Suprapubic skin (tissue), 4 donors: ENCODE measurements around the gene EHF. TPM values are rescaled to one million over a fixed set of nuclear protein-coding genes. Genes with fewer than 3 reads are reported as not detected.

Experiments
- DNase-seq, 2 donors: peaks; one replicate each; pipeline ENCODE4 v3.0.0-alpha.2; 2019; ENCODE audit warnings: low spot score in 2 of 2
- H3K27ac ChIP-seq: fragments of 200-600 bp; sonication (generic); one replicate; pipeline ENCODE4 v1.5.1; 2019
- H3K27me3 ChIP-seq: fragments of 200-600 bp; sonication (generic); one replicate; pipeline ENCODE4 v1.5.1; 2019
- H3K36me3 ChIP-seq: fragments of 200-600 bp; sonication (generic); one replicate; pipeline ENCODE4 v1.5.1; 2019
- H3K4me1 ChIP-seq: fragments of 200-600 bp; sonication (generic); one replicate; pipeline ENCODE4 v1.5.1; 2019
- H3K4me3 ChIP-seq: fragments of 200-600 bp; sonication (generic); one replicate; pipeline ENCODE4 v1.5.1; 2019; ENCODE audit warnings: mild to moderate bottlenecking
- H3K9me3 ChIP-seq: fragments of 200-600 bp; sonication (generic); one replicate; pipeline ENCODE4 v1.5.1; 2019
- EP300 ChIP-seq: sonication (generic); formaldehyde crosslinking; IDR thresholded peaks from one replicate; pipeline ENCODE4 v1.6.1; 2017; ENCODE audit warnings: antibody characterized with exemption
- POLR2A ChIP-seq, 2 donors: fragments of 450-650 bp; IDR thresholded peaks; one replicate each; pipeline ENCODE4 v1.6.1; 2017; ENCODE audit warnings: antibody characterized with exemption in 2 of 2, mild to moderate bottlenecking in 2 of 2, moderate library complexity in 2 of 2
- POLR2AphosphoS5 ChIP-seq, 3 donors: sonication (generic); formaldehyde crosslinking; IDR thresholded peaks; one replicate each; pipeline ENCODE4 v1.6.1; 2017; ENCODE audit warnings: antibody characterized with exemption in 3 of 3
- WGBS: methylation state at CpG from one replicate; pipeline ENCODE4 v1.1.5; 2018; 5-methylcytosine and 5-hydroxymethylcytosine counted together
- total RNA-seq, 4 donors: library from RNA; depleted of rRNA; stranded (reverse); fragments of >200 nt; gene quantifications; one replicate each; pipeline ENCODE4 v1.1.0, GENCODE V29; 2016
- TF ChIP-seq, protein P1 (sequence below), 2 donors: fragments of 200-600 bp in 1 of 2; fragments of 450-650 bp in 1 of 2; sonication (generic) in 1 of 2; IDR thresholded peaks; one replicate each; pipeline ENCODE4 v1.5.1; 2016 to 2019; ENCODE audit warnings: antibody characterized with exemption in 2 of 2, mild to moderate bottlenecking in 1 of 2, moderate library complexity in 1 of 2

Gene EHF
- total RNA-seq, 4 donors from 2014 or later, result 99.2 to 138 (median 118) TPM

DNA sequence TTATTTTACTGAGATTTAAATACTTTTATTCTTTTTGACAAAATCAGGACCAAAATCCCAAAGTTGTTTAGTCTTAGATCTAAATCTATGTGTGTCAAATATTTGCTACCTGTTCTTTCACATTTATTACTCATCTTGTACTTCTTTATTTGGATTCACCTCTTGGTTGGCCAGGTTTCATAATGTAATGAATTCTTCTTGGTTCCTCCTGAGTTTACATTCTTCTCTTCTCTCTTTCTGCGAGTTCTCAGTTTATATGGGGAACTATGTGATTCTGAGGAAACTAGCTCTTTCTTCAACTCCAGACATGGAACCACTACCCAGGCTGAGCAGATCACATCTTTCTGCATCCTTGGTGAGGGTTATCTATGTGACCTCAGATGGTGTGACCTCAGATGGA lies 50.2 kb downstream of the EHF start:
- Histone ChIP-seq H3K9me3 (no peaks in the 10 kb centered on the region), H3K4me1 (peaks cover 5% of the 10 kb centered on the region), H3K4me3 (no peak overlapping the region), H3K27ac (no peak overlapping the region), H3K36me3 (no peaks in the 10 kb centered on the region), H3K27me3 (no peaks in the 10 kb centered on the region)
- no peak for TF ChIP-seq POLR2AphosphoS5 (IDR thresholded peaks at IDR 0.05)
- no peak for TF ChIP-seq POLR2A (IDR thresholded peaks at IDR 0.05)
- TF ChIP-seq, protein P1, sequence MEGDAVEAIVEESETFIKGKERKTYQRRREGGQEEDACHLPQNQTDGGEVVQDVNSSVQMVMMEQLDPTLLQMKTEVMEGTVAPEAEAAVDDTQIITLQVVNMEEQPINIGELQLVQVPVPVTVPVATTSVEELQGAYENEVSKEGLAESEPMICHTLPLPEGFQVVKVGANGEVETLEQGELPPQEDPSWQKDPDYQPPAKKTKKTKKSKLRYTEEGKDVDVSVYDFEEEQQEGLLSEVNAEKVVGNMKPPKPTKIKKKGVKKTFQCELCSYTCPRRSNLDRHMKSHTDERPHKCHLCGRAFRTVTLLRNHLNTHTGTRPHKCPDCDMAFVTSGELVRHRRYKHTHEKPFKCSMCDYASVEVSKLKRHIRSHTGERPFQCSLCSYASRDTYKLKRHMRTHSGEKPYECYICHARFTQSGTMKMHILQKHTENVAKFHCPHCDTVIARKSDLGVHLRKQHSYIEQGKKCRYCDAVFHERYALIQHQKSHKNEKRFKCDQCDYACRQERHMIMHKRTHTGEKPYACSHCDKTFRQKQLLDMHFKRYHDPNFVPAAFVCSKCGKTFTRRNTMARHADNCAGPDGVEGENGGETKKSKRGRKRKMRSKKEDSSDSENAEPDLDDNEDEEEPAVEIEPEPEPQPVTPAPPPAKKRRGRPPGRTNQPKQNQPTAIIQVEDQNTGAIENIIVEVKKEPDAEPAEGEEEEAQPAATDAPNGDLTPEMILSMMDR (IDR thresholded peaks at IDR 0.05), result no peak
- TF ChIP-seq EP300, result no peak
- WGBS, result 48% methylated on average over 1 of the region's 1 CpG
- no peak for DNase-seq

DNA sequence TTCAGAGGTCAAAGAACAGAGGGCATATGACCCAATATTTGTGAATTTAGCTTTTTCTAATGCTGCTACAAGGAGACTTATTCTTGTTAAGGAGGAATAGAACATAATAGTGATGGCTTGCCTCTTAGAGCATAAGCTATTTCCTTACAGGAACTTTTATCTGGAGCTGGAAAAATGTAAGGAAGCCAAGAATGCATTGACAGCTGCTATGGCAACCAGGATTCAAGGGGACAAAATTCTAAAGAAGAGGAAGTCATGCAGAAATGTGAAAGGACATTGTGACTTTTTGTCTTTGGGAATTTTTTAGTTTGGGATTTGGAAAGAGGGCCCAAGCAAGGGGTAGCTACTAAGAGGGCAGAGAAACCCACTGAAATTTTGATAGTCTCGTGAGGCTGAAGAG lies 51.1 kb downstream of the EHF start:
- WGBS, result 76% methylated on average over 1 of the region's 1 CpG
- Histone ChIP-seq H3K27ac (no peak overlapping the region), H3K27me3 (no peaks in the 10 kb centered on the region)

DNA sequence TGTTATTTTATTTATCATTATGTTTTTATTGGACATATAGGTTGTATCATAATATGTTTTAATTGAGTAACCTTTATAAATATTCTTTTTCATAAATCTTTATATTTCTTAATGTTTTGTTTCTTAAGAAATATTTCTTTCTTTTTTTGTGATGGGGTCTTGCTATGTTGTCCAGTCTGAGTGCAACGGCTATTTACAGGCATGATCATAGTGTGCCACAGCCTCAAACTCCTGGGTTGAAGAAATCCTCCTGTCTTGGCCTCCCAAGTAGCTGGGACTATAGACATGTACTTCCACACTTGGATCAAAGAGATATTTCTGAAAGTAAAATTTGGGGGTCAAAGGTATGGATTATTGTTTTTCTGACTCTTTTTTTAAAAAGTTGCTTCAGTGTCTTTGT lies 53.1 kb downstream of the EHF start:
- no peak for TF ChIP-seq EP300
- TF ChIP-seq POLR2AphosphoS5 (IDR thresholded peaks at IDR 0.05), result no peak
- no peak for TF ChIP-seq POLR2A (IDR thresholded peaks at IDR 0.05)
- TF ChIP-seq, protein P1 (IDR thresholded peaks at IDR 0.05), result no peak
- WGBS, result 0% methylated on average over 1 of the region's 1 CpG

More for the DNA sequence above, 51.1 kb downstream of the EHF start:
- DNase-seq, result no peak
- TF ChIP-seq, protein P1 (IDR thresholded peaks at IDR 0.05), result no peak
- TF ChIP-seq POLR2A (IDR thresholded peaks at IDR 0.05), result no peak
- TF ChIP-seq POLR2AphosphoS5 (IDR thresholded peaks at IDR 0.05), result no peak
- no peak for TF ChIP-seq EP300
- Histone ChIP-seq H3K9me3 (no peaks in the 10 kb centered on the region), H3K4me1 (peaks cover 5% of the 10 kb centered on the region), H3K4me3 (no peak overlapping the region), H3K36me3 (no peaks in the 10 kb centered on the region)

DNA sequence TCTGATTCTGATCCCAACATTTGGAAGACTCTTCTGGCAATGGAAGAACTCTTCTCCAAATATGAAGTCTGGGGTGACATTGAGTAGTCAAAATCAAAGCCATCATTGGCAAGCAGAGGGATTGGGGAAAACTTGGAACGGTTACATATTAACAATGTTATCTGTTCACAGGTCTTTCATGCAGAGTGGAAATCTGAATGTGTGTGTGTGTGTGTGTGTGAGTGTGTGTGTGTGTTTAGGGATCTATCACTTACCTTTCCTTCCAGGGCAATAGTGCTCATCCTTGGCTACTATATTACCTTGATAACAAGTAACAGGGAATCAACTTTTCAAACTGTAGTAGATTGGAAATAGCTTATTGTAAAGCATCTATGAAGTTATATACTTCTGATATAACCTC lies 55.3 kb downstream of the EHF start:
- Histone ChIP-seq H3K27me3 (no peaks in the 10 kb centered on the region), H3K4me3 (no peak overlapping the region), H3K9me3 (no peaks in the 10 kb centered on the region), H3K4me1 (no peaks in the 10 kb centered on the region), H3K36me3 (no peaks in the 10 kb centered on the region), H3K27ac (no peak overlapping the region)
- 92% methylated on average over 1 of the region's 1 CpG for WGBS
- no peak for DNase-seq
- TF ChIP-seq POLR2AphosphoS5 (IDR thresholded peaks at IDR 0.05) (no peak), EP300 (no peak), POLR2A (IDR thresholded peaks at IDR 0.05) (no peak)
- TF ChIP-seq, protein P1 (IDR thresholded peaks at IDR 0.05), result no peak

More for the DNA sequence above, 53.1 kb downstream of the EHF start:
- Histone ChIP-seq H3K27ac (no peak overlapping the region), H3K36me3 (no peaks in the 10 kb centered on the region), H3K4me1 (no peaks in the 10 kb centered on the region), H3K27me3 (no peaks in the 10 kb centered on the region), H3K4me3 (no peak overlapping the region), H3K9me3 (no peaks in the 10 kb centered on the region)
- DNase-seq, result no peak

DNA sequence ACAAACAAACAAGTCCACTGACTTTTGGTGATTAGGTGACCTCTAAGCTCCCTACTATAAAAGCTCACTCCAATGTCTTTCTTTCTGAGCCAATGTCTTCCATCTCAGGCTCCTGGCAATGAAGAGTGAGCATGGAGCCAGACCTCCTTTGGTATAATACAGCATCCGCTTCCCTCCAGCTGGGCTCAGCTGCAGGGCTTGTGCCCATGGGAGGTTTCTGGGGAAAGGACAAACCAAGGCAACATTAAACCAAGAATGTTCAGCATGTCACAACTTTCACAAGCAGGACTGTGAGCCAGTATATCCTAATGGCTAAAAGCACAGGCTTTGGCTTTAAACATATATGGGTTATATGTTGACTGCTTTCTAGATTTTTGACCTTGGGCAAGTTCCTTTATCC lies 58.8 kb downstream of the EHF start:
- no peak overlapping the region for H3K4me3 ChIP-seq
- H3K27me3 ChIP-seq, result no peaks in the 10 kb centered on the region
- no peaks in the 10 kb centered on the region for H3K4me1 ChIP-seq
- 91% methylated on average over 1 of the region's 1 CpG for WGBS
- H3K36me3 ChIP-seq, result no peaks in the 10 kb centered on the region
- no peak overlapping the region for H3K27ac ChIP-seq
- no peaks in the 10 kb centered on the region for H3K9me3 ChIP-seq
- TF ChIP-seq EP300, result no peak
- TF ChIP-seq, protein P1 (IDR thresholded peaks at IDR 0.05), result no peak
- TF ChIP-seq POLR2A (IDR thresholded peaks at IDR 0.05), result no peak
- no peak for TF ChIP-seq POLR2AphosphoS5 (IDR thresholded peaks at IDR 0.05)
- DNase-seq, result no peak
